GM21576 (cell line): Measurements from ENCODE around the gene SP4.

ENCODE experiments used
- ATAC-seq: cut with Tn5 transposase; IDR thresholded peaks from one replicate; pipeline ENCODE4 v1.9.1; 2021; ENCODE audit warnings: mild to moderate bottlenecking, moderate library complexity; ENCODE audit not compliant: unreplicated experiment

SP4 gene

GRCh38 chr7:21443149-21443841 lies 15.4 kb downstream of the SP4 start:
- ATAC-seq = no peak

- ATAC-seq = no peak
These were observed 21.1 kb downstream of the SP4 start for GRCh38 chr7:21448974-21449373.

- ATAC-seq = no peak
These were observed 22.2 kb downstream of the SP4 start for GRCh38 chr7:21450076-21450475.

- ATAC-seq = no peak
These were observed 23.1 kb downstream of the SP4 start for GRCh38 chr7:21450941-21451340.

- ATAC-seq = no peak
These were observed 26.3 kb downstream of the SP4 start for GRCh38 chr7:21454182-21454581.

GRCh38 chr7:21454906-21455305 lies 27.0 kb downstream of the SP4 start:
- no peak for ATAC-seq

GRCh38 chr7:21461282-21461681 lies 33.4 kb downstream of the SP4 start:
- no peak for ATAC-seq

GRCh38 chr7:21462081-21462480 lies 34.2 kb downstream of the SP4 start:
- no peak for ATAC-seq

- no peak for ATAC-seq
These were observed 35.6 kb downstream of the SP4 start for GRCh38 chr7:21463524-21463923.

- no peak for ATAC-seq
These were observed 41.1 kb downstream of the SP4 start for GRCh38 chr7:21468969-21469368.

- no peak for ATAC-seq
These were observed 42.0 kb downstream of the SP4 start for GRCh38 chr7:21469894-21470293.

GRCh38 chr7:21472029-21472428 lies 44.1 kb downstream of the SP4 start:
- ATAC-seq = no peak

- no peak for ATAC-seq
These were observed 48.5 kb downstream of the SP4 start for GRCh38 chr7:21476429-21476828.

GRCh38 chr7:21480693-21481403 lies 53.0 kb downstream of the SP4 start:
- ATAC-seq = no peak

GRCh38 chr7:21486511-21486910 lies 58.6 kb downstream of the SP4 start:
- ATAC-seq = no peak

GRCh38 chr7:21495731-21496130 lies 67.8 kb downstream of the SP4 start:
- ATAC-seq = no peak

- ATAC-seq = no peak
These were observed 69.2 kb downstream of the SP4 start for GRCh38 chr7:21497072-21497471.

GRCh38 chr7:21500117-21500832 lies 72.4 kb downstream of the SP4 start:
- no peak for ATAC-seq

- ATAC-seq = no peak
These were observed 76.1 kb downstream of the SP4 start for GRCh38 chr7:21504021-21504420.

GRCh38 chr7:21507627-21508343 lies 79.9 kb downstream of the SP4 start:
- ATAC-seq = no peak

GRCh38 chr7:21508538-21508937 lies 80.7 kb downstream of the SP4 start:
- ATAC-seq = no peak
